Muscle layer of duodenum (tissue), 2 donors: ENCODE data around the gene GRK5.
"Not testable (repeated sequence)": the region's sequence is repeated elsewhere in the genome, so short reads cannot be mapped to it uniquely, and the experiment has no call there.

Experiments
- H3K27ac ChIP-seq: one replicate; pipeline ENCODE4 v1.7.0; 2013; ENCODE audit warnings: mild to moderate bottlenecking, low read length
- H3K27me3 ChIP-seq: one replicate; pipeline ENCODE4 v1.7.0; 2013; ENCODE audit warnings: low read depth, mild to moderate bottlenecking, control low read depth, low read length
- H3K36me3 ChIP-seq, 2 donors: one replicate each; pipeline ENCODE4 v1.7.0; 2013; ENCODE audit warnings: low read length in 2 of 2, control low read depth in 1 of 2, mild to moderate bottlenecking in 1 of 2; ENCODE audit not compliant: insufficient read depth in 2 of 2, control insufficient read depth in 1 of 2
- H3K4me1 ChIP-seq, 2 donors: one replicate each; pipeline ENCODE4 v1.7.0; 2013; ENCODE audit warnings: low read length in 2 of 2, mild to moderate bottlenecking in 2 of 2, control low read depth in 1 of 2, moderate library complexity in 1 of 2; ENCODE audit not compliant: insufficient read depth in 2 of 2, control insufficient read depth in 1 of 2
- H3K4me3 ChIP-seq, 2 donors: one replicate each; pipeline ENCODE4 v1.7.0; 2013; ENCODE audit warnings: low read length in 2 of 2, low read depth in 1 of 2, mild to moderate bottlenecking in 1 of 2
- H3K9me3 ChIP-seq, 2 donors: one replicate each; pipeline ENCODE4 v1.7.0; 2013; ENCODE audit warnings: low read length in 2 of 2, control low read depth in 1 of 2, mild to moderate bottlenecking in 1 of 2; ENCODE audit not compliant: control insufficient read depth in 1 of 2
- donor health status: healthy.

The GRK5 gene

GRCh38 chr10:119454990-119455389 lies 247.6 kb downstream of the GRK5 start:
- H3K4me1 ChIP-seq, result no peaks in the 10 kb centered on the region
- peaks cover 11 to 52% of the 10 kb centered on the region in 2 donors for H3K36me3 ChIP-seq
- no peaks in the 10 kb centered on the region for H3K9me3 ChIP-seq
- H3K27ac ChIP-seq, result no peak overlapping the region
- no peak overlapping the region for H3K4me3 ChIP-seq
- no peaks in the 10 kb centered on the region for H3K27me3 ChIP-seq

- Histone ChIP-seq H3K27me3 (no peaks in the 10 kb centered on the region), H3K4me3 (no peak overlapping the region), H3K27ac (no peak overlapping the region), H3K36me3 (peaks cover 11 to 46% of the 10 kb centered on the region in 2 donors), H3K4me1 (no peaks in the 10 kb centered on the region), H3K9me3 (no peaks in the 10 kb centered on the region)
Measured at GRCh38 chr10:119455609-119456434, 248.5 kb downstream of the GRK5 start.

- no peak overlapping the region for H3K4me3 ChIP-seq
- H3K36me3 ChIP-seq, result peaks cover 11 to 44% of the 10 kb centered on the region in 2 donors
- no peaks in the 10 kb centered on the region for H3K9me3 ChIP-seq
Measured at GRCh38 chr10:119456435-119456810, 249.1 kb downstream of the GRK5 start.

GRCh38 chr10:119457966-119458766 lies 250.8 kb downstream of the GRK5 start:
- H3K9me3 ChIP-seq, result no peaks in the 10 kb centered on the region
- peaks cover 11 to 29% of the 10 kb centered on the region in 2 donors for H3K36me3 ChIP-seq
- H3K4me3 ChIP-seq, result no peak overlapping the region
- H3K27ac ChIP-seq, result no peak overlapping the region
- no peaks in the 10 kb centered on the region for H3K4me1 ChIP-seq
- no peaks in the 10 kb centered on the region for H3K27me3 ChIP-seq

More at GRCh38 chr10:119456435-119456810, 249.1 kb downstream of the GRK5 start:
- no peaks in the 10 kb centered on the region for H3K4me1 ChIP-seq
- no peaks in the 10 kb centered on the region for H3K27me3 ChIP-seq
- no peak overlapping the region for H3K27ac ChIP-seq

GRCh38 chr10:119459681-119460340 lies 252.4 kb downstream of the GRK5 start:
- Histone ChIP-seq H3K9me3 (no peaks in the 10 kb centered on the region), H3K27me3 (no peaks in the 10 kb centered on the region), H3K4me1 (no peaks in the 10 kb centered on the region), H3K36me3 (peaks cover 0 to 14% of the 10 kb centered on the region in 2 donors), H3K4me3 (no peak overlapping the region), H3K27ac (no peak overlapping the region)

GRCh38 chr10:119460369-119461195 lies 253.2 kb downstream of the GRK5 start:
- Histone ChIP-seq H3K36me3 (peaks cover 0 to 12% of the 10 kb centered on the region in 2 donors), H3K9me3 (no peaks in the 10 kb centered on the region), H3K27ac (no peak overlapping the region), H3K27me3 (no peaks in the 10 kb centered on the region), H3K4me1 (no peaks in the 10 kb centered on the region), H3K4me3 (no peak overlapping the region)

- Histone ChIP-seq H3K4me3 (no peak overlapping the region), H3K9me3 (no peaks in the 10 kb centered on the region), H3K27ac (no peak overlapping the region), H3K4me1 (no peaks in the 10 kb centered on the region), H3K27me3 (no peaks in the 10 kb centered on the region), H3K36me3 (peaks cover 0 to 4% of the 10 kb centered on the region in 2 donors)
Measured at GRCh38 chr10:119461380-119461779, 254.0 kb downstream of the GRK5 start.

- no peaks in the 10 kb centered on the region for H3K36me3 ChIP-seq
- H3K4me1 ChIP-seq, result no peaks in the 10 kb centered on the region
- H3K9me3 ChIP-seq, result no peaks in the 10 kb centered on the region
- H3K27me3 ChIP-seq, result no peaks in the 10 kb centered on the region
- no peak overlapping the region for H3K27ac ChIP-seq
- H3K4me3 ChIP-seq, result no peak overlapping the region
Measured at GRCh38 chr10:119461923-119462322, 254.6 kb downstream of the GRK5 start.

GRCh38 chr10:119462773-119463172 lies 255.4 kb downstream of the GRK5 start:
- H3K4me1 ChIP-seq, result no peaks in the 10 kb centered on the region
- H3K4me3 ChIP-seq, result no peak overlapping the region
- no peak overlapping the region for H3K27ac ChIP-seq
- no peaks in the 10 kb centered on the region for H3K9me3 ChIP-seq
- no peaks in the 10 kb centered on the region for H3K36me3 ChIP-seq
- no peaks in the 10 kb centered on the region for H3K27me3 ChIP-seq

GRCh38 chr10:119463195-119463594 lies 255.8 kb downstream of the GRK5 start:
- H3K27me3 ChIP-seq, result not testable (repeated sequence)

More at GRCh38 chr10:119463195-119463594, 255.8 kb downstream of the GRK5 start:
- not testable (repeated sequence) for H3K4me1 ChIP-seq, H3K36me3 ChIP-seq, H3K4me3 ChIP-seq, H3K9me3 ChIP-seq, H3K27ac ChIP-seq
